ENCODE measurements around the gene KMO.

GRCh38 chr1:241606544-241606943 lies 74.4 kb downstream of the KMO start:
- TF ChIP-seq CTCF (conservative IDR thresholded peaks at IDR 0.05) = no peak
- TF ChIP-seq EZH2 (IDR thresholded peaks at IDR 0.05; ENCODE audit: low read depth) = no peak
